Effector memory CD4-positive, alpha-beta T cell (primary cell): ENCODE results near the gene PCYT1A.
A peak's percentile ranks its signal among the peaks of the same experiment; 100 is the strongest.

Source experiments
- DNase-seq, 3 donors: peaks; one replicate each; pipeline ENCODE4 v3.0.0-alpha.2; 2020
- H3K27ac ChIP-seq: 2 replicates; pipeline ENCODE4 v1.7.0; 2013; ENCODE audit warnings: mild to moderate bottlenecking, low read length, moderate library complexity; ENCODE audit not compliant: insufficient read depth, poor library complexity, severe bottlenecking
- H3K27me3 ChIP-seq: replicated peaks from 2 replicates; pipeline ENCODE4 v1.7.0; 2013; ENCODE audit warnings: mild to moderate bottlenecking, low read length; ENCODE audit not compliant: insufficient read depth, control insufficient read depth, poor library complexity, severe bottlenecking
- H3K36me3 ChIP-seq: 2 replicates; pipeline ENCODE4 v1.7.0; 2013; ENCODE audit warnings: mild to moderate bottlenecking, low read length, moderate library complexity; ENCODE audit not compliant: control insufficient read depth, insufficient read depth
- H3K4me1 ChIP-seq: 2 replicates; pipeline ENCODE4 v1.7.0; 2013; ENCODE audit warnings: low read length, mild to moderate bottlenecking; ENCODE audit not compliant: control insufficient read depth, insufficient read depth, poor library complexity, severe bottlenecking
- H3K4me3 ChIP-seq: 2 replicates; pipeline ENCODE4 v1.7.0; 2013; ENCODE audit warnings: low read length, low read depth, mild to moderate bottlenecking; ENCODE audit not compliant: insufficient read depth, poor library complexity, severe bottlenecking
- H3K9me3 ChIP-seq: 2 replicates; pipeline ENCODE4 v1.7.0; 2013; ENCODE audit warnings: mild to moderate bottlenecking, low read length, moderate library complexity; ENCODE audit not compliant: control insufficient read depth

The PCYT1A gene

DNA sequence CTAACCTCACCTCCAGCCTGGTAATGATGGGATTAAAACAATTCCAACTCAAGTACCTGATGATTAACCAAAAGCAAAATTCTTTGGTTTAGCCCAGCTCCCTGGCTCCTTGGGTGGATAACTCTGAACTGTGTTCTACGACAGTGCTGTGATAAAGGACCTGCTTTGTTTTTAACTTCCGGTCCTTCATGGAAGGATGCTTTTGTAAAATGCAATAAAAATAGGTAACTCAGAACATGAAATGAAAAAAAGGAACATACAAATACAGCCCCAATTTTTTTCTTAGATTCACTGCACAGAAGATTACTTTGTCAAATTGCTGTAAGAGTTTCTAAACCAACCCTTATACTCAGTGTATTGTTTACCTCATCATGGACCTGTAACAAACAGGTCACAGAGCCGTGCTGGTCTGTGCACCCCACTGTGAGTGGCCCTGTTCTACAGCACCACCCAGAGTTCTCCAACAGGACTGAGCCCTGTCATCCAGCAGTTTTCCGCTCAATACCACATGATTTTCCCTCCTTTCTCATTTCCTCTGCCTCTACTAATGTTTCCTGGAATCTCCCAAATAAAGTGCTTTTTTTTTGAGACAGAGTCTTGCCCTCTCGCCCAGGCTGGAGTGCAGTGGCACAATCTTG lies 4.9 kb upstream of the PCYT1A start:
- Histone ChIP-seq H3K27me3 (no peaks in the 10 kb centered on the region), H3K36me3 (no peaks in the 10 kb centered on the region), H3K9me3 (no peaks in the 10 kb centered on the region), H3K4me3 (no peak overlapping the region), H3K27ac (no peak overlapping the region), H3K4me1 (no peaks in the 10 kb centered on the region)
- no peak for DNase-seq

DNA sequence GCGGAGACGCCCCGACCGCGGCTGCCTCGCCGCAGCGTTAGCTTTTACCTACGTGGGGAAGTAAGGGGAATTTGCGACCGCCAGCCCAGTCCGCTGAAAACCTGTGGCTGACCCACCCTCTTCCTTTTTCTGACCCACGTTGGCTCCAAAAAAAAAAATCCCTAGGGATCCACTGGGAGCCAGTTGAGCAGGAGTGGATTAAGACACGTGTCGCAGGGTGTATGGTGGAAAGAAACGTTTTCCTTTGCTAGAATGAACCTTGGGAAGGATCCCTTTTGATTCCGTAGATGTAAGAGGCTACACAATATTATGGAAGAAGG lies 575 bp upstream of the PCYT1A start:
- H3K27me3 ChIP-seq: no peaks in the 10 kb centered on the region
- H3K27ac ChIP-seq: peak overlapping the region; percentile 78
- H3K9me3 ChIP-seq: no peaks in the 10 kb centered on the region
- peak in 1 of 3 donors; percentile 34 for DNase-seq
- H3K36me3 ChIP-seq: no peaks in the 10 kb centered on the region
- peak overlapping the region; percentile 83 for H3K4me3 ChIP-seq
- H3K4me1 ChIP-seq: peaks cover 15% of the 10 kb centered on the region

DNA sequence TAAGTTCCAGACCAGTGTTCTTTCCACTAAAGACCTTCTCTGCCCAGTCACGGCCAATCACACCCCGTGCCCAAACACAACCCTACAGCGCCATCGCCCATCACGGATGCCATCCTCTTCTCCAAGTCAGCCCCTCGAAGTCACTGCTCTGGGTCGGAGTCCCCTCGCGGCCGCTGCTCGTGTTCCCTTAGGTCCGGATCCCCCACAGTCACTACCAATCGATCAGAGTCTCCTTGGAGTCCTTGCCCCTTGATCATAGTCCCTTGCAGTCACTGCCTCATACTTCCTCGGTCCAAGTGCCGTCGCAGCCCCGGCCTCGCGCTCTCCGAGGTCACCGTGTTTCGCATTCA lies 461 bp downstream of the PCYT1A start:
- H3K9me3 ChIP-seq: no peaks in the 10 kb centered on the region
- peaks cover 15% of the 10 kb centered on the region for H3K4me1 ChIP-seq
- H3K27me3 ChIP-seq: no peaks in the 10 kb centered on the region
- peak overlapping the region; percentile 83 for H3K4me3 ChIP-seq
- peak overlapping the region; percentile 78 for H3K27ac ChIP-seq
- no peaks in the 10 kb centered on the region for H3K36me3 ChIP-seq
- DNase-seq: peak in 2 of 3 donors; percentile 6 to 13

DNA sequence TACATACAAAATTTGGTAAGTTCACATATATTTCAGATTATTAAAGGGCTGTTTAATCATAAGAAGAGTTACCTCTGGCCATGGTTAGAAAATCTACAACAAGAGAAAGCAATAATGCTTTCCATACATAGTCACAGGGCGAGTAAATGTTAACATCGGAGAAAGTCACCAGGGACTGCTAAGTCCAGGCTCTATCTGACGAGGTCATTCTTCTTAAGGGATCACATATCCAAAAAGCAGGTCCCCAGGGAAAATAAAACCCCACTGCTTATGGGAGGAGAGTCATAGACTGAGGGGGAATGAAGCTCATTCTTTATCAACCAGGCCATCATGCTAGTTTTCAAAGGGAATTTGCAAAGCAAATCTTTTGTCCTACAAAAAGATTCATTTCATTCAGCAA lies 3.1 kb downstream of the PCYT1A start:
- Histone ChIP-seq H3K4me1 (peaks cover 15% of the 10 kb centered on the region), H3K4me3 (no peak overlapping the region), H3K27ac (no peak overlapping the region), H3K9me3 (no peaks in the 10 kb centered on the region), H3K36me3 (no peaks in the 10 kb centered on the region), H3K27me3 (no peaks in the 10 kb centered on the region)
- no peak for DNase-seq

DNA sequence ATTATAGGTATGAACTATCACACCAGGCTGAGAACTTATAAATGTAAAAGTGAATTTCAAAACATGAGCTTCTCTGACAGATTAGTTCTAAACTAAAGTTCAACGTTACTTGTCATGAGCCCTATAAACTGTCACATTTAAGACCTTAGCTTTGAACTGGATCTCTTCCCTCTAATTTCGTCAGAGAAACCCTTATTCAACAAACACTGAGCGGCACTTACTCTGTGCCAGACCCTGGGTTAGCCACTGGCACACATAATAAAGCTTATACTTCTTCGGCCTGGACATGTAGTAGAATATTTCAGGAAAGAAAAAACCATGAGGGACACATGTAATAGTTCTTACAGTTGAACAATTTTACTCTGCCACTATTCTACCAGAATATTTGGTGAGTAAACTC lies 5.6 kb downstream of the PCYT1A start:
- DNase-seq: no peak
- Histone ChIP-seq H3K36me3 (no peaks in the 10 kb centered on the region), H3K4me3 (no peak overlapping the region), H3K4me1 (peaks cover 15% of the 10 kb centered on the region), H3K27me3 (no peaks in the 10 kb centered on the region), H3K27ac (peak overlapping the region; percentile 5), H3K9me3 (no peaks in the 10 kb centered on the region)

DNA sequence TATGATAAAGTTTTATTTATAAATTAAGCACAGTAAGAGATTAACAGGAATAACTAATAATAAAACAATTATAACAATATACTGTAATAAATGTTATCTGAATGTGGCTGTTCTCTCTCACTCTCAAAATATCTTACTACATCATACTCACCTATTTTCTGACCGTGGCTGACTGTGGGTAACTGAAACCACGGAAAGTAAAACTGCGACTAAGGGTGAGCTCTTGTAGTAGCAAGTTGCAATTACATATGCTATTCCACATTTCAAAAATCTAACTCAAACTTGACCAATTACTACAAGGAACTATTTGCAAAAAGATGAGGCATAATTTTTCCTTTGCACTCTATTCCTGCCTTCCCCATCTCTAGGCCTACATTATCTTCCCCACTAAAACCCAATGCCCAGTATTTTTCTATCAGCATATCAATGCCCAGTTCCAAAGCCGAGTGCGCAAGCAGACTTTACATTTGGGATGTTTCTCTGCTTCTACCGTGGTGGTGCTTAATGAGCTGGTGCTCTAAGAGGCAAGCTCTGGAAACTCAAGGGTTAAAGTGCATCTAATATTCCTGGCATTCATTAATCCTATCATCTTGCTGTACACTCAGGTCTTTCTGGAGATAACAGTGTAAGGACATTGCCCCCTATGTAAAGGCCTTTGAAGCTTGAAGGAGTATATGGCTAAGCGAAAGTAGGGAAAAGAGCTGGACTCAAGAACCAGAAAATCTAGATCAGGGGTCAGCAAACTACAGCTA lies 6.7 kb downstream of the PCYT1A start:
- H3K4me1 ChIP-seq: peaks cover 7% of the 10 kb centered on the region
- DNase-seq: no peak
- H3K9me3 ChIP-seq: no peaks in the 10 kb centered on the region
- no peaks in the 10 kb centered on the region for H3K27me3 ChIP-seq
- H3K27ac ChIP-seq: peak overlapping the region; percentile 16
- H3K4me3 ChIP-seq: no peak overlapping the region
- H3K36me3 ChIP-seq: no peaks in the 10 kb centered on the region

DNA sequence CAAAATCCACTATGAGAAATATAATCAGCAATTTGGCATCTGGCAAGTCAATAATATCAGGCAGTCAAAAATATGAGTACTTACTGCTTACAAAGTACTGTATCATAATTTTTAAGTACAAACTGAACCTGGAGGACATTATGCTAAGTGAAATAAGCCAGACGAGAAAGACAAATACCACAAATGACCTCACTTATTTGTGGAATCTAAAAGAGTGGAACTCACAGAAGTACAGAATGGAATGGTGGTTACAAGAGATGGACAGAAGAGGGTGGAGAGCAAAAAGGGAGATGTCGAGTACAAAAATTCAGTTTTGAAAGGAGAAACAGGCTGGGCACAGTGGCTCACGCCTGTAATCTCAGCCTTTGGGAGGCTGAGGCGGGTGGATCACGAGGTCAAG lies 12.4 kb downstream of the PCYT1A start:
- Histone ChIP-seq H3K27ac (peak overlapping the region; percentile 64), H3K36me3 (no peaks in the 10 kb centered on the region), H3K27me3 (no peaks in the 10 kb centered on the region), H3K4me3 (peak overlapping the region; percentile 20), H3K4me1 (peaks cover 18% of the 10 kb centered on the region), H3K9me3 (no peaks in the 10 kb centered on the region)
- DNase-seq: no peak

DNA sequence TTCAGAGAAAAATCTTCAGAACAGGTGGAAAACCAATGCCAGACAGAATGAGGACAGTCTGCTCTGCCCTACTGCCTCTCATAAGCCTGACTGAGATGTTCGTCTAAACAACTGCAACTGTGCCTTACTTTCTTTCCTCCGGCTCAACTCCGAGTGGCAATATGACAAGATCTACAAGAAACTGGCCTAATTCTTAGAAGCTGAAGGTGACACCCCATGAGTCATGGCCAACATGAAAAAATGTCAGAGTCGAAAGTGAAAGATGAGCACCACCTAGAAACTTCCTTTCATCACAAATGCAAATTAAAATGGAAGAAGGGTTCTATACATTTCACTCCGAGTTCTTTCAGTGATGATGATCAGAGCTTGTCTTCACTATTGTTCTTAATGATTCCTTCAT lies 12.9 kb downstream of the PCYT1A start:
- no peaks in the 10 kb centered on the region for H3K27me3 ChIP-seq
- peak overlapping the region; percentile 20 for H3K4me3 ChIP-seq
- H3K9me3 ChIP-seq: no peaks in the 10 kb centered on the region
- peak overlapping the region; percentile 64 for H3K27ac ChIP-seq
- peaks cover under 1% of the 10 kb centered on the region for H3K36me3 ChIP-seq
- H3K4me1 ChIP-seq: peaks cover 18% of the 10 kb centered on the region
- DNase-seq: peak; percentile 39 to 44 (median 44)

DNA sequence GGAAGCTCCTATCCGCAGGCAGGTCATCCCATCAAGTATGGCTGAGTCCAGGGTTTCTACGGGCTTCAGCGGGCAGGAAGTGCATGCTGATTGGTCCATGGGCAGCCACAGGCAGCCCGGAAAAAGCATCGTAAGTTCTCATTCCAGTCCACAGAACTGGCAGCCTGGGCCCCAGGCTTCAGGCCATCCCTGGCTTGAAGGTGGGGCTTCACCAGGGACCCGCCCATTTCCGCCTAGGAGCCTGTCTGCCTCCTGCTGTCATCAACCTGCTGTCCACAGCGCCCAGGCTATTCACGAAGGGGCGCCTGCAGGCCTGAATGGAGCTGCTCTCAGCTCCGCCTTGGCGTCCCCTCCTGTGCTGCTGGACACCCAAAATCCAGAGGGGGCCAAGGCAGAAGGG lies 13.9 kb downstream of the PCYT1A start:
- Histone ChIP-seq H3K36me3 (peaks cover 7% of the 10 kb centered on the region), H3K27ac (peak overlapping the region; percentile 64), H3K9me3 (no peaks in the 10 kb centered on the region), H3K4me1 (peaks cover 18% of the 10 kb centered on the region), H3K4me3 (peak overlapping the region; percentile 20), H3K27me3 (no peaks in the 10 kb centered on the region)
- no peak for DNase-seq

DNA sequence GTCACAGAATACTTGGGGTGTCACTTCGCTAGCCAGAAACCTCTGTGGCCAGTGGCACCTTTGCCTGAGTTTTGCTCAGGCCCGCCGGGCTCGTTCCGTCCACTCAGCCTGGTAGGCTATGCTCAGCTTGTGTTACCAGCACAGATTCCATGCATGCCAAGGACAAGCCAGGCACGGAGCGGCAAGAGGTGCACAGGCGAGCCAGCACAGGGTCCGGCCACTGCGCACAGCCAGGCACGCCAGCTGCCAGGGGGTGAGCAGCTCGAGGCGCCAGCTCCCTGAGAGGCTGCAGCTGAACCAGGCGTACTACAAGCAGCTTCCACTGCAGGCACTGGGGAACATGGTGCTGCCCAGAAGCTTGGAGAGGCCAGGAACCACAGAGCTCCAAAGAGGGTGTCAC lies 14.7 kb downstream of the PCYT1A start:
- H3K4me3 ChIP-seq: no peak overlapping the region
- DNase-seq: no peak
- H3K36me3 ChIP-seq: peaks cover 10% of the 10 kb centered on the region
- H3K27ac ChIP-seq: peak overlapping the region; percentile 64
- peaks cover 18% of the 10 kb centered on the region for H3K4me1 ChIP-seq
- H3K9me3 ChIP-seq: no peaks in the 10 kb centered on the region
- no peaks in the 10 kb centered on the region for H3K27me3 ChIP-seq
